ELF-1 (cell line): Measurements from ENCODE around the gene AMBRA1.
"Not testable (repeated sequence)": the region's sequence is repeated elsewhere in the genome, so short reads cannot be mapped to it uniquely, and the experiment has no call there.

Experiments used
- DNase-seq: peaks from one replicate; pipeline ENCODE4 v3.0.0-alpha.2; 2016; ENCODE audit warnings: low read depth, low spot score

Gene AMBRA1

GRCh38 chr11:46616551-46617133 is 22.8 kb upstream of the AMBRA1 start:
- no peak for DNase-seq

GRCh38 chr11:46615756-46616155 is 21.9 kb upstream of the AMBRA1 start:
- DNase-seq, result no peak

- no peak for DNase-seq
Measured at GRCh38 chr11:46612326-46612725, 18.5 kb upstream of the AMBRA1 start.

GRCh38 chr11:46611526-46612304 is 17.9 kb upstream of the AMBRA1 start:
- no peak for DNase-seq

GRCh38 chr11:46609386-46609785 is 15.6 kb upstream of the AMBRA1 start:
- DNase-seq, result no peak

GRCh38 chr11:46607516-46607915 is 13.7 kb upstream of the AMBRA1 start:
- no peak for DNase-seq

GRCh38 chr11:46604796-46605195 is 11.0 kb upstream of the AMBRA1 start:
- no peak for DNase-seq

GRCh38 chr11:46603704-46604308 is 10.0 kb upstream of the AMBRA1 start:
- DNase-seq, result no peak

GRCh38 chr11:46601129-46601528 is 7.3 kb upstream of the AMBRA1 start:
- DNase-seq, result no peak

- DNase-seq, result no peak
Measured at GRCh38 chr11:46600194-46600960, 6.6 kb upstream of the AMBRA1 start.

GRCh38 chr11:46599340-46600193 is 5.7 kb upstream of the AMBRA1 start:
- DNase-seq, result no peak

GRCh38 chr11:46597609-46598219 is 3.9 kb upstream of the AMBRA1 start:
- no peak for DNase-seq

- no peak for DNase-seq
Measured at GRCh38 chr11:46597155-46597554, 3.3 kb upstream of the AMBRA1 start.

GRCh38 chr11:46594785-46595184 is 962 bp upstream of the AMBRA1 start:
- no peak for DNase-seq

- no peak for DNase-seq
Measured at GRCh38 chr11:46594374-46594700, 514 bp upstream of the AMBRA1 start.

GRCh38 chr11:46590740-46591605 is 2.9 kb downstream of the AMBRA1 start:
- DNase-seq, result no peak

- DNase-seq, result no peak
Measured at GRCh38 chr11:46588915-46589314, 4.9 kb downstream of the AMBRA1 start.

- DNase-seq, result no peak
Measured at GRCh38 chr11:46588131-46588530, 5.7 kb downstream of the AMBRA1 start.

- not testable (repeated sequence) for DNase-seq
Measured at GRCh38 chr11:46583513-46583912, 10.3 kb downstream of the AMBRA1 start.

- DNase-seq, result no peak
Measured at GRCh38 chr11:46582588-46582987, 11.2 kb downstream of the AMBRA1 start.
